Stomach (tissue), 19 donors: ENCODE data around the gene TRAF7. TPM values are rescaled to one million over a fixed set of nuclear protein-coding genes. Genes with fewer than 3 reads are reported as not detected.
A peak's percentile ranks its signal among the peaks of the same experiment; 100 is the strongest.
"Not testable (repeated sequence)": the region's sequence is repeated elsewhere in the genome, so short reads cannot be mapped to it uniquely, and the experiment has no call there.

Experiments
- DNase-seq, 2 donors: peaks; one replicate each; pipeline versions ENCODE4 v3.0.0 to v3.0.0-alpha.2; 2013 to 2019
- H3K27ac ChIP-seq, 5 donors: fragments of 200-600 bp in 4 of 5; sonication (generic) in 4 of 5; one replicate each; pipeline ENCODE4 v1.5.1; 2013 to 2019; ENCODE audit warnings: mild to moderate bottlenecking in 1 of 5, moderate library complexity in 1 of 5
- H3K27me3 ChIP-seq, 3 donors: fragments of 200-600 bp; sonication (generic); one replicate each; pipeline ENCODE4 v1.5.1; 2017 to 2019; ENCODE audit warnings: mixed run types in 1 of 3
- H3K36me3 ChIP-seq, 4 donors: fragments of 200-600 bp; sonication (generic); 1 replicate in 3 of 4; 2 replicates in 1 of 4; pipeline ENCODE4 v1.5.1; 2016 to 2019
- H3K4me1 ChIP-seq, 4 donors: fragments of 200-600 bp; sonication (generic); one replicate each; pipeline ENCODE4 v1.5.1; 2016 to 2019
- H3K4me3 ChIP-seq, 4 donors: fragments of 200-600 bp; sonication (generic) in 3 of 4; one replicate each; pipeline ENCODE4 v1.5.1; 2016 to 2019; ENCODE audit warnings: mild to moderate bottlenecking in 1 of 4
- H3K9me3 ChIP-seq, 4 donors: fragments of 200-600 bp; sonication (generic); one replicate each; pipeline ENCODE4 v1.5.1; 2016 to 2019
- EP300 ChIP-seq: sonication (generic); formaldehyde crosslinking; IDR thresholded peaks from one replicate; pipeline ENCODE4 v1.6.1; 2017; ENCODE audit warnings: antibody characterized with exemption
- POLR2A ChIP-seq, 4 donors: fragments of 450-650 bp; IDR thresholded peaks; one replicate each; pipeline ENCODE4 v1.6.1; 2016; ENCODE audit warnings: antibody characterized with exemption in 4 of 4, control low read depth in 2 of 4, mild to moderate bottlenecking in 1 of 4, moderate library complexity in 1 of 4
- POLR2AphosphoS5 ChIP-seq, 3 donors: sonication (generic); formaldehyde crosslinking; IDR thresholded peaks; one replicate each; pipeline ENCODE4 v1.6.1; 2016; ENCODE audit warnings: antibody characterized with exemption in 3 of 3
- WGBS, 5 donors: extraction: QIAGEN DNeasy Blood & Tissue Kit in 3 of 5; methylation state at CpG; one replicate each; pipeline versions ENCODE4 v1.1.5 to v1.1.7; 2013 to 2018; 5-methylcytosine and 5-hydroxymethylcytosine counted together
- intact Hi-C: fragments of 100-400 bp; cut with DNase I; formaldehyde crosslinking; loops from one replicate; pipeline ENCODE4 v1.15.1; 2023; ENCODE audit warnings: low total_unique reads
- long read RNA-seq, 10 donors: transcript quantifications; one replicate each; lab custom pipeline, GENCODE V29; 2026
- polyA plus RNA-seq, 3 donors: library from polyadenylated mRNA; stranded (reverse); fragments of 200-250 nt; gene quantifications; one replicate each; pipeline ENCODE4 v1.2.3, GENCODE V29; 2013
- total RNA-seq, 5 donors: library from RNA; depleted of rRNA; stranded (reverse); fragments of >200 nt; gene quantifications; one replicate each; pipeline versions ENCODE4 v1.1.0 to v1.2.3, GENCODE V29; 2014 to 2016
- TF ChIP-seq, protein P1 (sequence below), 7 experiments: fragments of 450-650 bp in 4 of 7; fragments of 200-600 bp in 3 of 7; sonication (generic) in 3 of 7; IDR thresholded peaks; one replicate each; pipeline ENCODE4 v1.5.1; 2016 to 2019; ENCODE audit warnings: antibody characterized with exemption in 7 of 7, control low read depth in 2 of 7, mild to moderate bottlenecking in 1 of 7
- donor health status: healthy with polysubstance abuse.
- donor health status: Bipolar disorder and iron deficiency.
- donor health status: healthy.

The TRAF7 gene
- 100 to 1,000 TPM in 1 of 5 donors, 10 to 100 TPM in 4; 20.9 to 204 (median 58.9) TPM for total RNA-seq
- 10 to 100 TPM; 27.1 to 39.5 (median 37.3) TPM for polyA plus RNA-seq
- long read RNA-seq, donor 1, partial matches to known transcripts, result 0 of 3 reads
- long read RNA-seq, donor 1, other reads (novel, unspliced or antisense), result 0 of 3 reads
- long read RNA-seq, donor 2, partial matches to known transcripts, result 0 of 5 reads
- long read RNA-seq, donor 2, other reads (novel, unspliced or antisense), result 0 of 5 reads
- long read RNA-seq, donor 3, partial matches to known transcripts, result 0 of 1 reads
- long read RNA-seq, donor 3, other reads (novel, unspliced or antisense), result 0 of 1 reads
- long read RNA-seq, donor 4, result 0 reads
- long read RNA-seq, donor 5, partial matches to known transcripts, result 0 of 6 reads
- long read RNA-seq, donor 5, other reads (novel, unspliced or antisense), result 0 of 6 reads
- long read RNA-seq, donor 6, transcript TRAF7-201 (21 exons, 3,700 nt), result major isoform, 5 of 9 reads
- long read RNA-seq, donor 6, partial matches to known transcripts, result 0 of 9 reads
- long read RNA-seq, donor 6, other reads (novel, unspliced or antisense), result 0 of 9 reads
- long read RNA-seq, donor 7, transcript TRAF7-201 (21 exons, 3,700 nt), result major isoform, 6 of 8 reads
- long read RNA-seq, donor 7, partial matches to known transcripts, result 0 of 8 reads
- long read RNA-seq, donor 7, other reads (novel, unspliced or antisense), result 0 of 8 reads
- long read RNA-seq, donor 8, partial matches to known transcripts, result 0 of 5 reads
- long read RNA-seq, donor 8, other reads (novel, unspliced or antisense), result 0 of 5 reads
- long read RNA-seq, donor 9, transcript TRAF7-205 (4 exons, 666 nt), result major isoform, 5 of 6 reads
- long read RNA-seq, donor 9, partial matches to known transcripts, result 0 of 6 reads
- long read RNA-seq, donor 9, other reads (novel, unspliced or antisense), result 0 of 6 reads
- long read RNA-seq, donor 10, partial matches to known transcripts, result 0 of 1 reads
- long read RNA-seq, donor 10, other reads (novel, unspliced or antisense), result 0 of 1 reads

DNA sequence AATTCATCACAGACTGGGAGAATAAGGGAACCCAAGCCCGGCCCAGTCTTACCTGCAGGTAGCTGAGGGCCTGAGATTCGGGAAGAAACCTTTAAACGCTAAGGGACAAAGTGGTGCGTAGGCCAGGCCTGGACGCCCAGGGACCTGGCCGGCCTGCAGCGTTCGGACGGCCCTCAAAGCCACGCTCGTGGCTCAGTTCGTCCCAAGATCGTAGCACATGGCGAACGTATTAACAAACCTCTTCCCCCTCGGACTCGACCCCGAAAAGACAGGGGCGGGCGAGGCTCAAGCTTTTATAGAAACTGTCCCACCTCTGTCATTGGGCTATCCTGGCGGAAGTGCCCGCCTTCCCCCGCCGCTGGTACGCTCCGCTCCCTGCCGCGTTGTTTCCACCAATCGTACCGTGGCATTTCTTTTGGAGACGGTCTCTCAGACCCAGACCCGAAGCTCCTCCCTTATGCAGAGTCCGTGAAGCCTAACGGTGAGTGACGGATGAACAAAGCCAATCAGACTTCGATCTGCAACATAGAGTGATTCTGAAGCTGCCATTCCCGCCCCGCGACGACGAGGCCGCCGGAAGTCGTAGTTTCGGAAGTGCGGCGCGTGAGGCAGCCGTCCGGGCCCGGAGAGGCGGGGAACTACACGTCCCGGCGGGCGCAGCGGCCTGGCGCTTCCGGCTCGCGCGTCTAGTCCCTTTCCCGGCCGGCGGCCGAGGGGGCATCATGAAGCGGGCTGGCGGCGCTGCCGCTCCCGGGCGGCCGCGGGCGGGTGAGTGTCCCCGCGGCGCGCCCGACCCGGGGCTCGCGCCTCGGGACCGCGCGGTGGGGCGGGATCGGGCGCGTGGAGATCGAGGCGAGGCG is at the start of gene TRAF7:
TRAF7 (plus strand) TSS at position 692 of the 860 bp plus-strand sequence. CDS start 8,139 bp downstream, outside the sequence.
- peak within 1 kb of the TSS; percentile 66 to 90 (median 84) for H3K4me3 ChIP-seq
- H3K9me3 ChIP-seq, result no peaks in the 10 kb centered on the region
- no peak for TF ChIP-seq EP300
- TF ChIP-seq, protein P1, sequence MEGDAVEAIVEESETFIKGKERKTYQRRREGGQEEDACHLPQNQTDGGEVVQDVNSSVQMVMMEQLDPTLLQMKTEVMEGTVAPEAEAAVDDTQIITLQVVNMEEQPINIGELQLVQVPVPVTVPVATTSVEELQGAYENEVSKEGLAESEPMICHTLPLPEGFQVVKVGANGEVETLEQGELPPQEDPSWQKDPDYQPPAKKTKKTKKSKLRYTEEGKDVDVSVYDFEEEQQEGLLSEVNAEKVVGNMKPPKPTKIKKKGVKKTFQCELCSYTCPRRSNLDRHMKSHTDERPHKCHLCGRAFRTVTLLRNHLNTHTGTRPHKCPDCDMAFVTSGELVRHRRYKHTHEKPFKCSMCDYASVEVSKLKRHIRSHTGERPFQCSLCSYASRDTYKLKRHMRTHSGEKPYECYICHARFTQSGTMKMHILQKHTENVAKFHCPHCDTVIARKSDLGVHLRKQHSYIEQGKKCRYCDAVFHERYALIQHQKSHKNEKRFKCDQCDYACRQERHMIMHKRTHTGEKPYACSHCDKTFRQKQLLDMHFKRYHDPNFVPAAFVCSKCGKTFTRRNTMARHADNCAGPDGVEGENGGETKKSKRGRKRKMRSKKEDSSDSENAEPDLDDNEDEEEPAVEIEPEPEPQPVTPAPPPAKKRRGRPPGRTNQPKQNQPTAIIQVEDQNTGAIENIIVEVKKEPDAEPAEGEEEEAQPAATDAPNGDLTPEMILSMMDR (IDR thresholded peaks at IDR 0.05), result no peak
- TF ChIP-seq POLR2AphosphoS5 (IDR thresholded peaks at IDR 0.05), result peak; percentile 100
- peak in 2 of 4 donors; percentile 98 to 99 for TF ChIP-seq POLR2A (IDR thresholded peaks at IDR 0.05)
- H3K27ac ChIP-seq, result peak within 1 kb of the TSS; percentile 88 to 97 (median 89)
- H3K27me3 ChIP-seq, result no peaks in the 10 kb centered on the region
- DNase-seq, result peak; percentile 98 to 100
- intact Hi-C loops, result no loop called here
- 0 to 1% (median 0%) methylated on average over 31 to 84 of the region's 94 CpGs for WGBS, 5 donors
- peaks cover 81 to 92% (median 90%) of the 10 kb centered on the region in 4 donors for H3K4me1 ChIP-seq
- peaks cover 8 to 13% (median 12%) of the 10 kb centered on the region in 4 donors for H3K36me3 ChIP-seq

DNA sequence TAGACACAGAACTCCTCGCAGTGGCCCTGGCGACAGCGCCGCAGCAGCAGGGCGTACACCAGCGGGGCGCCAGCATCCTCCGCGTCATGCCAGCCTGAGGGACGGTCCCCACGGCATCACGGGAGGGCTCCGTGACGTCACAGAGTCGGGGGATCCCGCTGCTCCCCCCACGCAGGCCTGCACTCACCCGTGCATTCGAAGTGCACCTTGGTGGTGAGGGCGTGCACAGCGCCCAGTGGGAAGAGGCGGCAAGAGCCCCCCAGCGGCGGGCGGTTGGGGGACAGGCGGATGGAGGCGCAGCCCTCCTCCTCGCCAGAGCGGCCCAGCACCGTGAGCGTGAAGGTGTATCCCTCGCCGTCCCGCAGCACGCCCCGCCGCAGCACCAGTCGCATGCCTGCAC is 49.4 kb upstream of the TRAF7 start:
- intact Hi-C loops, H3K27ac ChIP-seq: not testable (repeated sequence)
- WGBS, 5 donors, result 92 to 96% (median 94%) methylated on average over 26 to 38 of the region's 38 CpGs

DNA sequence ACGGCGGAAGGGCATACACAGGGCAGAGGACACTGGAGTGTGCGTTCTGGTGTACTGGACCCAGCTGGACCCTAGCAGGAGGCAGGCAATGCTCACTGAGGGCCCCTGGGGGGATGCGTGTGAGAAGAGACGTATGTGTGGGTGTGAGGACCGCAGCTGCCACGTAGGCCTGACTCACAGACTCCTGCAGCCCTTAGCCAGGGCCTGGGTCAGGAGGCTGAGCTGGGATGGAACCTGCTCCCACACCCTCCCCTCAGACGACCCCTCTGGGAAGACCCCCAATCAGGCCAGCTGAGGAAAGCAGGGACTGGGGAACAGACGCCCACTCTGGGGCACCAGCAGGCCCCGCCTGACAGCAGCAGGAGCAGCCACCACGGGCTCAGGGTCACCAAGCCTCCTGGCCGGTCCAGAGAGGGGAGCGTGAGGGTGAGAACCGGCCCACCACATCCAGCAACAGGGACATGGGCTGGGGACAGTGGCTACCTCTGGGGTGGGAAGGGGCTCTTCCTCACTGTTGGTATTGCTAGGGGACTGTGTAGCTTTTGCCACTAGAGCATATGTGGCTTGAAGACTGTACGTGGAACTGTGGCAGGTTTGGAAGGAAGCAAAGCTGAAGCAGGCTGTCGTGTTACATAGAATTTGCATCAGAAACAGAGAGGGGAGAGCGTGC is 48.3 kb upstream of the TRAF7 start:
- H3K4me3 ChIP-seq, DNase-seq, H3K27ac ChIP-seq, H3K4me1 ChIP-seq, H3K9me3 ChIP-seq, intact Hi-C loops, H3K27me3 ChIP-seq: not testable (repeated sequence)
- peaks cover 55 to 88% (median 87%) of the 10 kb centered on the region in 4 donors for H3K36me3 ChIP-seq
- 67 to 90% (median 86%) methylated on average over 13 to 17 of the region's 17 CpGs for WGBS, 5 donors

More for the DNA sequence above, 49.4 kb upstream of the TRAF7 start:
- DNase-seq, H3K4me1 ChIP-seq, H3K9me3 ChIP-seq, H3K27me3 ChIP-seq, H3K4me3 ChIP-seq: not testable (repeated sequence)
- H3K36me3 ChIP-seq, result peaks cover 50 to 88% (median 86%) of the 10 kb centered on the region in 4 donors

DNA sequence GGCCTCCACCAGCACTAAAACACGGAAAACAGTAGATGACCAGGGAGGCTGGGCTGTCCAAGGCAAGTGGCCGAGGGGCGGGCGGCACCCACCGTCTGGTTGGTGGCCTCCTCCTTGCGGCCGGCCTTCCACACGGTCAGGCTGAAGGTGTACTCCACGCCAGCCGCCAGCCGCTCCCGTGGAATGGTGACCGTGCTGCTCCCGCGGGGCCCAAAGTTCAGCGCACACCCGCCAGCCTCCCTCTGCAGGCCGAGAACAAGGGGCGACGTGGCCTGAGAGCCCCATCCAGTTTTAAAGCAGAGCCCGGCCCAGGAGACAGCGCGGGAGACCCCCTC is 47.8 kb upstream of the TRAF7 start:
- H3K36me3 ChIP-seq, result peaks cover 56 to 88% (median 87%) of the 10 kb centered on the region in 4 donors
- H3K9me3 ChIP-seq, H3K4me1 ChIP-seq, intact Hi-C loops, H3K27me3 ChIP-seq, H3K4me3 ChIP-seq, H3K27ac ChIP-seq, DNase-seq: not testable (repeated sequence)
- WGBS, 5 donors, result 91 to 95% (median 94%) methylated on average over 17 to 23 of the region's 23 CpGs

DNA sequence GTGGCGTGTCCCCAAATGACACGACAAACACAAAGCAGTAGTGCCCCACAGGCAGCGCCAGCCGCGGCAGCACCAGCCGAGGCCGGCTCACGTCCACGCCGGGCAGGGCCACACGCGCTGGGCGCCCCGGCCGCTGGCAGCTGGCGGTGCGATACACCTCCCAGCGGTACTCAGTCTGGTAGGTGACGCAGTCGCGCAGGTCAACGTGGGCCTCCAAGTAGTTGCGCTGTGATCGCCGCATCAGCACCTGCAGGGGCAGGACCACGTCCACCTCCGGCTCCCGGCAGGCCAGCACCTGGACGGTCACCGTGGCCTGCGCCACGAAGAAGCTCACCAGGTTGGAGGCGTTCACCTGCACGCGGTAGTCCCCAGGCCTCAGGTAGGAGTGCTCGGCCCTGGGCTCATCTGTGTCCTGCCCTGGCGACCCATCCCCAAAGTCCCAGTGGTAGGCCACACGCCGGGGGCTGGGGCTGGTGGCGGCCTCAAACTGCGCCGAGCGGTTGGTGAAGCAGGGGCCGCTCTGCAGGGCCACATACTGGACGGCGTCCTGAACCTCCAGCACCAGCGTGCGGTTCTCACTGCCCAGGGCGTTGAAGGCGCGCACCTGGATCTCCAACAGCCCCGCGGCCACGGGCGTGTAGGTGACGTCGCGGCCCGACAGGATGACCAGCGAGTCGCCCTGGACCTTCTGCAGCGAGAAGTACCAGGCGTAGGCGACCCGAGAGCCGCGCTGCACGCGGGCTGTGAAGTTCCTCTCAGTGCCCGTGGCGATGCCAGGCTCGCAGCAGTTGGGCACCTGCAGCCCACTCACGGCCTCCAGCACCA is 46.9 kb upstream of the TRAF7 start:
- H3K27ac ChIP-seq, H3K4me1 ChIP-seq, H3K9me3 ChIP-seq, H3K4me3 ChIP-seq, intact Hi-C loops, DNase-seq, H3K27me3 ChIP-seq: not testable (repeated sequence)
- peaks cover 51 to 87% (median 86%) of the 10 kb centered on the region in 4 donors for H3K36me3 ChIP-seq
- WGBS, 5 donors, result 96 to 97% (median 97%) methylated on average over 52 to 73 of the region's 73 CpGs

DNA sequence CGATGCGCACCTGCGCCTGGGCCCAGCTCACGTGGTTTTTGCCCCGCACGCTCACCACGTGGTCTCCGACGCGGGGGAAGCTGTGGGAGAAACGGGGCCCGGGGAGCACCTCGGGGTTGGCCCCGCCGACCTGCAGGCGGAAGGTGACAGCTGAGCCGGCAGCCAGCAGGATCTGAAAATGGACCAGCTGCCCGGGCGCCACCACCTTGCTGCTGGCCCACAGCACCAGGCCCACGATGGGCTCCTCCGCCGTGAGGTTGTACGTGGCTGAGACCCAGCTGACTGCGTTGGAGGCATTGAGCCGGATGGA is 46.4 kb upstream of the TRAF7 start:
- intact Hi-C loops, H3K4me1 ChIP-seq, H3K9me3 ChIP-seq, H3K27me3 ChIP-seq, H3K27ac ChIP-seq, DNase-seq, H3K4me3 ChIP-seq: not testable (repeated sequence)
- H3K36me3 ChIP-seq, result peaks cover 55 to 91% (median 90%) of the 10 kb centered on the region in 4 donors
- whole genome bisulfite sequencing, 5 donors, result 91 to 96% (median 94%) methylated on average over 13 to 25 of the region's 25 CpGs

DNA sequence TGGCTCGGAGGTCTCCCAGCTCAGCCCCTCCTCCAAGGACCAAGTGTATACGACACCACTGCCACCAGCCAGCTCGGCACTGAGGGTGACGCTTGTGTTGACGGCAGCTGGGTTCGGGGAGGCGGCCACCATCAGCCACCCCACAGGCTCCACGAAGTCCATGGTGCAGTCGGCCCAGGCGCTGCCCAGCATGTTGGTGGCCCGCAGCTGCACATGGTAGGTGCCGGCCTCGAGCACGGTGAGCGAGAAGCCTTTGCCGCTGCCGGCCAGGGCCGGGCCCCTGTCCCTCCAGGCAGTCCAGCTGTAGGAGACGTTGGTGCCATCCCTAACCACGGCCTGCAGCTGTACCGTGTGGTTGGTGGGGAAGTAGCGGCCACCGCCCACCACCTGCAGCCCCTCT is 45.7 kb upstream of the TRAF7 start:
- H3K4me3 ChIP-seq, intact Hi-C loops, H3K4me1 ChIP-seq, H3K27ac ChIP-seq, H3K9me3 ChIP-seq, H3K27me3 ChIP-seq, DNase-seq: not testable (repeated sequence)
- H3K36me3 ChIP-seq, result peaks cover 57 to 97% (median 96%) of the 10 kb centered on the region in 4 donors
- 85 to 95% (median 91%) methylated on average over 14 to 23 of the region's 23 CpGs; no CpG with 5 or more reads in 1 of the 5 donors for WGBS, 5 donors

DNA sequence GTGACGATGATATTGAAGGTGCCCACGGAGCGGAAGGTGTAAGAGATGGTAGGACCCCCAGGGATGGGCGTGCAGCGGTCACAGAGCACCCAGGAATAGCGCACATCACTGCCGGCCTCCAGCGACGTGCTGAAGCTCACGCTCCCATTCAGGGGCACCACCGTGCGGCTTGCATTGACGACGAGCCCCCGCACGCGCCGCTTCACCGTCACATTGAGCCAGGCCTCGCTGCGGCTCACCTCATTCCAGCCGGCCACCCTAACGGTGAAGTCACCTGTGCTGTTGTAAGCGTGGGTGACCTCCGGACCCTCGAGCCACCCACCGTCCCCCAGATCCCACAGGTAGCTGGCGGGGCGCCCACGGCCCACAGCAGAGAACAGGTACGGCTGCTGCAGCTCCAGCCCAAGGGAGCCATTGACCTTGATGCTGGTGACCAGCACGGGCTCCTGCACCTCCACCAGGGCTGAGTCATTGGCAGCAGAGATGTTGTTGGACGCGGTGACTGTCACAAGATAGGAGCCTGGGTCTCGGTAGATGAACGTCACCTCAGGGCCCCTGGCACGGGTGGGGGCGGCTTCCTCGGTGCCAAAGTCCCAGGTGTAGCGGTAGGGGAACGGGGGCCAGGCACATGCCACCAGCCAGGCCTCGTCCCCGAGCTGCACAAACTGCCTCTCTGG is 45.1 kb upstream of the TRAF7 start:
- H3K4me3 ChIP-seq, intact Hi-C loops, H3K27me3 ChIP-seq, H3K4me1 ChIP-seq, H3K27ac ChIP-seq, DNase-seq, H3K9me3 ChIP-seq: not testable (repeated sequence)
- peaks cover 54 to 98% (median 96%) of the 10 kb centered on the region in 4 donors for H3K36me3 ChIP-seq
- 90 to 95% (median 94%) methylated on average over 27 to 42 of the region's 43 CpGs for whole genome bisulfite sequencing, 5 donors
